ENCODE results near the gene PTPRM. TPM values are rescaled to one million over a fixed set of nuclear protein-coding genes. Genes with fewer than 3 reads are reported as not detected.

PTPRM gene
- total RNA-seq, 1 experiment from 2014 or later, result not detected

- H3K4me3 ChIP-seq (ENCODE audit: low read depth, low read length, poor library complexity, severe bottlenecking), result no peak overlapping the region
- no peaks in the 10 kb centered on the region for H3K27me3 ChIP-seq (replicated peaks; ENCODE audit: insufficient read depth, low read depth, low read length, poor library complexity)
- no peak overlapping the region for H3K27ac ChIP-seq (ENCODE audit: low read depth, low read length, poor library complexity, severe bottlenecking)
- H3K36me3 ChIP-seq (ENCODE audit: insufficient read depth, low read length, poor library complexity, severe bottlenecking), result no peaks in the 10 kb centered on the region
- TF ChIP-seq CTCF (conservative IDR thresholded peaks at IDR 0.05; ENCODE audit: low read depth, low read length) (no peak), EZH2 (IDR thresholded peaks at IDR 0.05; ENCODE audit: borderline replicate concordance, low read depth, low read length, poor library complexity, severe bottlenecking) (no peak)
- H3K9me3 ChIP-seq (ENCODE audit: low read depth, low read length, poor library complexity, severe bottlenecking), result no peaks in the 10 kb centered on the region
- intact Hi-C loops (cut with micrococcal nuclease; ENCODE audit: unreplicated experiment), result no loop called here
- BruUV-seq (replicated peaks), result no TSS peak
- CTCF ChIA-PET, result no interaction called here
- POLR2A ChIA-PET (ENCODE audit: low non-redundant PET), result no interaction called here
- DNase-seq (ENCODE audit: low spot score), result no peak
- H3K4me1 ChIP-seq (ENCODE audit: insufficient read depth, low read length, poor library complexity, severe bottlenecking), result no peaks in the 10 kb centered on the region
Observed at GRCh38 chr18:7772510-7772888, 205.4 kb downstream of the PTPRM start.

- Histone ChIP-seq H3K9me3 (ENCODE audit: low read depth, low read length, poor library complexity, severe bottlenecking) (no peaks in the 10 kb centered on the region), H3K4me1 (ENCODE audit: insufficient read depth, low read length, poor library complexity, severe bottlenecking) (no peaks in the 10 kb centered on the region), H3K27me3 (replicated peaks; ENCODE audit: insufficient read depth, low read depth, low read length, poor library complexity) (no peaks in the 10 kb centered on the region), H3K36me3 (ENCODE audit: insufficient read depth, low read length, poor library complexity, severe bottlenecking) (no peaks in the 10 kb centered on the region), H3K27ac (ENCODE audit: low read depth, low read length, poor library complexity, severe bottlenecking) (no peak overlapping the region), H3K4me3 (ENCODE audit: low read depth, low read length, poor library complexity, severe bottlenecking) (no peak overlapping the region)
- BruUV-seq (replicated peaks), result no TSS peak
- intact Hi-C loops (cut with micrococcal nuclease; ENCODE audit: unreplicated experiment), result no loop called here
- DNase-seq (ENCODE audit: low spot score), result no peak
- TF ChIP-seq EZH2 (IDR thresholded peaks at IDR 0.05; ENCODE audit: borderline replicate concordance, low read depth, low read length, poor library complexity, severe bottlenecking) (no peak), CTCF (conservative IDR thresholded peaks at IDR 0.05; ENCODE audit: low read depth, low read length) (no peak)
- CTCF ChIA-PET, result no interaction called here
- POLR2A ChIA-PET (ENCODE audit: low non-redundant PET), result no interaction called here
Observed at GRCh38 chr18:7772951-7773350, 205.8 kb downstream of the PTPRM start.

DNA sequence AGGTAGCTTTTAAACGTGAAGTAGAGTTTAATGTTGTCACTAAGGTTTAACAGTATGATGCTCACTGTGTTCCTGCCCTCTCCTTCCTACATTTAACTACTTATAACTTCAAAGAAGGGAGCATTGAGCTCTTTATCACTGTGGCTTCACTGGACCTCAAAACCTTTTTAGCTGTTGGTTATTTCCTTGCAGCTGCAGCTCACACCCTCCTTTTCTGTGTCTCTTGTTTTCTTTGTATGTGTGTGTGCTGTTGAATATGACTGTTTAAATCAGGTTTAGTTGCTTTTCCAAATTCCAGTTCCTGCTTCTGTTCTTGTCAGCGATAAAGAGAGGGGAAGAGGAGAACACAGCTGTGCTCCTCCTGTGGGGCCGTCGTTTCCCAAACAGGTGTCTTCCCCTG is 208.0 kb downstream of the PTPRM start:
- no TSS peak for BruUV-seq (replicated peaks)
- no peak for DNase-seq (ENCODE audit: low spot score)
- intact Hi-C loops (cut with micrococcal nuclease; ENCODE audit: unreplicated experiment), result no loop called here
- Histone ChIP-seq H3K27ac (ENCODE audit: low read depth, low read length, poor library complexity, severe bottlenecking) (no peak overlapping the region), H3K4me3 (ENCODE audit: low read depth, low read length, poor library complexity, severe bottlenecking) (no peak overlapping the region), H3K36me3 (ENCODE audit: insufficient read depth, low read length, poor library complexity, severe bottlenecking) (no peaks in the 10 kb centered on the region), H3K27me3 (replicated peaks; ENCODE audit: insufficient read depth, low read depth, low read length, poor library complexity) (no peaks in the 10 kb centered on the region), H3K4me1 (ENCODE audit: insufficient read depth, low read length, poor library complexity, severe bottlenecking) (no peaks in the 10 kb centered on the region), H3K9me3 (ENCODE audit: low read depth, low read length, poor library complexity, severe bottlenecking) (peaks cover 4% of the 10 kb centered on the region)
- TF ChIP-seq CTCF (conservative IDR thresholded peaks at IDR 0.05; ENCODE audit: low read depth, low read length), result no peak
- no peak for TF ChIP-seq EZH2 (IDR thresholded peaks at IDR 0.05; ENCODE audit: borderline replicate concordance, low read depth, low read length, poor library complexity, severe bottlenecking)
- ChIA-PET POLR2A (ENCODE audit: low non-redundant PET) (no interaction called here), CTCF (no interaction called here)
